GM23248 (cell line): Measurements from ENCODE around the gene CORO7.

Source experiments
- EZH2 ChIP-seq: fragments of 200-600 bp; sonication (generic); IDR thresholded peaks from 2 replicates; pipeline ENCODE4 v1.6.1; 2018; ENCODE audit warnings: antibody characterized with exemption, mild to moderate bottlenecking; ENCODE audit not compliant: insufficient read depth, poor library complexity, severe bottlenecking
- EZH2phosphoT487 ChIP-seq: fragments of 200-600 bp; sonication (generic); IDR thresholded peaks from 2 replicates; pipeline ENCODE4 v1.6.1; 2018; ENCODE audit warnings: antibody characterized with exemption, moderate library complexity, mild to moderate bottlenecking, low read depth; ENCODE audit not compliant: insufficient read depth

DNA sequence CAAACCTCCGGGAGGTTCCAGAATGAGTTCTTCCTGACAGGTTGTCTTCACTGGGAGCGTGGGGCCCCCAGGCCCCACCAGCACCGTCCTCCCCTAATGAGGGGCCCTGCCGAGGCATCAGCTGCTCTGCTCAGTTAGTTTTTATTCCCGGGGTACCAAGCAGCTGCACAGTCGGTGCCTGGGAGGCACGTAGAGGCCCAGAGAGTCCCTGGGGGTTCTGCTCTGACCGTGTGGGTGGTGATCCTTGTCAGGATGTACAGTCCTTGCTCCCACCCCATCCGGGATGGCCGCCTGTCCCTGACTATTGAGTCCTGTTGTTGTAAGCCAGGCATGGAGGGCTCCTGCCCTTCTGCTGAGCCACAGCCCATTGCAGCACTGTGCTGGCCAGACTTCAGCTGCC, 39.6 kb upstream of the CORO7 start:
- no peak for TF ChIP-seq EZH2phosphoT487
- no peak for TF ChIP-seq EZH2
